Kidney capillary endothelial cell (primary cell): ENCODE data around the gene ZBTB39.
"Not testable (repeated sequence)": the region's sequence is repeated elsewhere in the genome, so short reads cannot be mapped to it uniquely, and the experiment has no call there.

Source experiments
- DNase-seq: peaks from one replicate; pipeline ENCODE4 v3.0.0-alpha.2; 2018; ENCODE audit warnings: low spot score

ZBTB39 gene

GRCh38 chr12:56980268-56980667 is 26.1 kb downstream of the ZBTB39 start:
- no peak for DNase-seq

- no peak for DNase-seq
Observed at GRCh38 chr12:56979628-56980027, 26.7 kb downstream of the ZBTB39 start.

GRCh38 chr12:56978397-56979138 is 27.8 kb downstream of the ZBTB39 start:
- no peak for DNase-seq

- not testable (repeated sequence) for DNase-seq
Observed at GRCh38 chr12:56977361-56977760, 29.0 kb downstream of the ZBTB39 start.

- DNase-seq = not testable (repeated sequence)
Observed at GRCh38 chr12:56974224-56974623, 32.1 kb downstream of the ZBTB39 start.

GRCh38 chr12:56968910-56969309 is 37.4 kb downstream of the ZBTB39 start:
- not testable (repeated sequence) for DNase-seq

- not testable (repeated sequence) for DNase-seq
Observed at GRCh38 chr12:56965997-56966642, 40.2 kb downstream of the ZBTB39 start.

GRCh38 chr12:56965124-56965523 is 41.2 kb downstream of the ZBTB39 start:
- DNase-seq = not testable (repeated sequence)

GRCh38 chr12:56963557-56963956 is 42.8 kb downstream of the ZBTB39 start:
- DNase-seq = not testable (repeated sequence)

GRCh38 chr12:56962247-56962646 is 44.1 kb downstream of the ZBTB39 start:
- not testable (repeated sequence) for DNase-seq

GRCh38 chr12:56958422-56958821 is 47.9 kb downstream of the ZBTB39 start:
- no peak for DNase-seq

GRCh38 chr12:56957229-56958052 is 48.9 kb downstream of the ZBTB39 start, which contains the start of gene RDH16:
Gene RDH16, minus strand, starts transcription at chr12:56957608. Its CDS starts 146 bp downstream, at chr12:56957462.
- DNase-seq = no peak

GRCh38 chr12:56955631-56956256 is 50.6 kb downstream of the ZBTB39 start:
- no peak for DNase-seq

- no peak for DNase-seq
Observed at GRCh38 chr12:56954958-56955355, 51.4 kb downstream of the ZBTB39 start.

GRCh38 chr12:56954057-56954957 is 52.0 kb downstream of the ZBTB39 start:
- DNase-seq = no peak

- DNase-seq = no peak
Observed at GRCh38 chr12:56953314-56953713, 53.0 kb downstream of the ZBTB39 start.

- no peak for DNase-seq
Observed at GRCh38 chr12:56951582-56952339, 54.6 kb downstream of the ZBTB39 start.

GRCh38 chr12:56948881-56949280 is 57.5 kb downstream of the ZBTB39 start:
- DNase-seq = no peak
